ENCODE data around the gene ERVFRD-1. TPM values are rescaled to one million over a fixed set of nuclear protein-coding genes. Genes with fewer than 3 reads are reported as not detected.

ERVFRD-1 gene
- total RNA-seq, 2 donors from 2014 or later, result not detected

DNA sequence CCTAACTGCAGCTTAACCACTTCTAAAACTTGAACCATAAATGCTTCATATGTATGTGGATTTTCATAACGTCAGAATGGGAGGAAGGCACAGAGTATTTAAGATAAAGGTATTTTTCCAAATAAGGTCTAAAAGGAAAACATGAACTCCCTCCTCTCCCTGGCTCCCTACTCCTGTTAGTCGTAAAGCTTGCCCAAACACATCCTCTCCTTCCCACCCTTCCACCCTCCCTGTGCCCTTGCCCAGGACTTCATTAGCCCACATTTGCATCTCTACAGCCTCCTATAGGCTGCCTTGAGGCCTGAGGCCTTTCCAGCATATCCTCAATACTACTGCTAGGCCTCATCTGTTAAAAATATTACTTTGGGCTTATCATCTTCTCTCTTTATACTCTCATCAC is 35.0 kb downstream of the ERVFRD-1 start:
- ATAC-seq (ENCODE audit: insufficient number of reproducible peaks, low FRiP score, low read depth) (no peak), DNase-seq (ENCODE audit: low spot score) (no peak)
- TF ChIP-seq, protein P1, sequence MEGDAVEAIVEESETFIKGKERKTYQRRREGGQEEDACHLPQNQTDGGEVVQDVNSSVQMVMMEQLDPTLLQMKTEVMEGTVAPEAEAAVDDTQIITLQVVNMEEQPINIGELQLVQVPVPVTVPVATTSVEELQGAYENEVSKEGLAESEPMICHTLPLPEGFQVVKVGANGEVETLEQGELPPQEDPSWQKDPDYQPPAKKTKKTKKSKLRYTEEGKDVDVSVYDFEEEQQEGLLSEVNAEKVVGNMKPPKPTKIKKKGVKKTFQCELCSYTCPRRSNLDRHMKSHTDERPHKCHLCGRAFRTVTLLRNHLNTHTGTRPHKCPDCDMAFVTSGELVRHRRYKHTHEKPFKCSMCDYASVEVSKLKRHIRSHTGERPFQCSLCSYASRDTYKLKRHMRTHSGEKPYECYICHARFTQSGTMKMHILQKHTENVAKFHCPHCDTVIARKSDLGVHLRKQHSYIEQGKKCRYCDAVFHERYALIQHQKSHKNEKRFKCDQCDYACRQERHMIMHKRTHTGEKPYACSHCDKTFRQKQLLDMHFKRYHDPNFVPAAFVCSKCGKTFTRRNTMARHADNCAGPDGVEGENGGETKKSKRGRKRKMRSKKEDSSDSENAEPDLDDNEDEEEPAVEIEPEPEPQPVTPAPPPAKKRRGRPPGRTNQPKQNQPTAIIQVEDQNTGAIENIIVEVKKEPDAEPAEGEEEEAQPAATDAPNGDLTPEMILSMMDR (IDR thresholded peaks at IDR 0.05), result no peak
- Histone ChIP-seq H3K4me1 (ENCODE audit: control insufficient read depth in 1 of 2, low read depth in 2 of 2) (no peaks in the 10 kb centered on the region), H3K27me3 (replicated peaks; ENCODE audit: insufficient read depth) (no peaks in the 10 kb centered on the region), H3K9me3 (no peaks in the 10 kb centered on the region), H3K4me3 (no peak overlapping the region), H3K27ac (no peak overlapping the region), H3K36me3 (no peaks in the 10 kb centered on the region)

DNA sequence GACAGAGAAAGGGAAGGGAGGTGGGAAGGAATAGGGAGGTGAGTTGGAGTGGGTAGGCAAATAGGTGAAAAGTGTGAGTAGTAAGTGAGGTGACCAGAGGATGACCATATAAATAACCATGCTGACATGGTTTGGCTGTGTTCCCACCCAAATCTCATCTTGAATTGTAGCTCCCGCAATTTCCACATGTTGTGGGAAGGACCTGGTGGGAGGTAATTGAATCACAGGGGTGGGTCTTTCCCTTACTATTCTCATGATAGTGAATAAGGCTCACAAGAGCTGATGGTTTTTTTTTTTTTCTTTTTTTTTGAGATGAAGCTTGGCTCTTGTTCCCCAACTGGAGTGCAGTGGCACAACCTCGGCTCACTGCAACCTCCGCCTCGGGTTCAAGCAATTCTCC is 39.4 kb downstream of the ERVFRD-1 start:
- DNase-seq (ENCODE audit: low spot score), result no peak
- no peaks in the 10 kb centered on the region for H3K27me3 ChIP-seq (replicated peaks; ENCODE audit: insufficient read depth)
- no peaks in the 10 kb centered on the region for H3K9me3 ChIP-seq
- H3K36me3 ChIP-seq, result no peaks in the 10 kb centered on the region
- ATAC-seq (ENCODE audit: insufficient number of reproducible peaks, low FRiP score, low read depth), result no peak
- no peak overlapping the region for H3K4me3 ChIP-seq
- no peaks in the 10 kb centered on the region for H3K4me1 ChIP-seq (ENCODE audit: control insufficient read depth in 1 of 2, low read depth in 2 of 2)
- no peak overlapping the region for H3K27ac ChIP-seq
- TF ChIP-seq, protein P1 (IDR thresholded peaks at IDR 0.05), result no peak

DNA sequence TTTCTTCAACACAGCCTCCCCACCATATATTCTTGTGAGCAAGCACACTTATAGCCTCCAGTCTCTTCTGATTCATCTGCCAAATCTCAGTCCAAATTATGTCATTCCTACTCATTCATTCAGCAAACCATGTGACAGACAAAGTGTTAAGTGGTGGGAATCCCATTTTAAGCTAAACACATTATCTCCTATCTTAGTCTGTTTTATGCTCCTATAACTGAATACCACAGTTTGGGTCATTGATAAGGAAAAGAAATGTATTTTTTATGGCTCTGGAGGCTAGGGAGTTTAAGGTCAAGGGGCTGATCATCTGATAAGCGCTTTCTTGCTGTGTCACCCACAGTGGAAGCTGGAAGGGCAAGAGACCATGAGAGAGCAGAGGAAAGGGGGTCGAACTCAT is 41.8 kb downstream of the ERVFRD-1 start:
- no peak overlapping the region for H3K27ac ChIP-seq
- no peaks in the 10 kb centered on the region for H3K4me1 ChIP-seq (ENCODE audit: control insufficient read depth in 1 of 2, low read depth in 2 of 2)
- H3K4me3 ChIP-seq, result no peak overlapping the region
- no peaks in the 10 kb centered on the region for H3K9me3 ChIP-seq
- ATAC-seq (ENCODE audit: insufficient number of reproducible peaks, low FRiP score, low read depth), result no peak
- no peak for DNase-seq (ENCODE audit: low spot score)
- no peaks in the 10 kb centered on the region for H3K27me3 ChIP-seq (replicated peaks; ENCODE audit: insufficient read depth)
- TF ChIP-seq, protein P1 (IDR thresholded peaks at IDR 0.05), result no peak
- no peaks in the 10 kb centered on the region for H3K36me3 ChIP-seq

DNA sequence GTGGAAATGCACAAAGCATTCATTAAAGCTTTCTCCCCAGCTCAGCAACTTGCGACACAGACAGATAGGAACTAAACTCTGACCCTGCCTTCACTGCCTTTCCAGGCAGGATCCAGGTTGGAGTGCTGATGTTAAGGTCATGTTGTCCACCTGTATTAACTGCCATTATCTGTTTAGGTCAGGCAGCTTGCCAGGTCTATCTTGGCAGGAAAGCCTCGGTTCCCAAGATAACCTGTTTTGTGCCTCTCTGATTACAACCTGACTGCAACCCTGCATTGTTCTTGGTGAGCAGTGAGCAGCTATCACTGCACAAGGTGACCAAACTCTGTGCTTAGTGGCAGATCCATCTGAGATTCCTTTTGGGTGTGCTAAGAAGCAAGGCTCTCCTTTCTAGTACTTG is 44.2 kb downstream of the ERVFRD-1 start:
- no peaks in the 10 kb centered on the region for H3K36me3 ChIP-seq
- H3K27ac ChIP-seq, result no peak overlapping the region
- H3K27me3 ChIP-seq (replicated peaks; ENCODE audit: insufficient read depth), result no peaks in the 10 kb centered on the region
- H3K4me3 ChIP-seq, result no peak overlapping the region
- TF ChIP-seq, protein P1 (IDR thresholded peaks at IDR 0.05), result no peak
- DNase-seq (ENCODE audit: low spot score) (no peak), ATAC-seq (ENCODE audit: insufficient number of reproducible peaks, low FRiP score, low read depth) (no peak)
- no peaks in the 10 kb centered on the region for H3K9me3 ChIP-seq
- H3K4me1 ChIP-seq (ENCODE audit: control insufficient read depth in 1 of 2, low read depth in 2 of 2), result no peaks in the 10 kb centered on the region

DNA sequence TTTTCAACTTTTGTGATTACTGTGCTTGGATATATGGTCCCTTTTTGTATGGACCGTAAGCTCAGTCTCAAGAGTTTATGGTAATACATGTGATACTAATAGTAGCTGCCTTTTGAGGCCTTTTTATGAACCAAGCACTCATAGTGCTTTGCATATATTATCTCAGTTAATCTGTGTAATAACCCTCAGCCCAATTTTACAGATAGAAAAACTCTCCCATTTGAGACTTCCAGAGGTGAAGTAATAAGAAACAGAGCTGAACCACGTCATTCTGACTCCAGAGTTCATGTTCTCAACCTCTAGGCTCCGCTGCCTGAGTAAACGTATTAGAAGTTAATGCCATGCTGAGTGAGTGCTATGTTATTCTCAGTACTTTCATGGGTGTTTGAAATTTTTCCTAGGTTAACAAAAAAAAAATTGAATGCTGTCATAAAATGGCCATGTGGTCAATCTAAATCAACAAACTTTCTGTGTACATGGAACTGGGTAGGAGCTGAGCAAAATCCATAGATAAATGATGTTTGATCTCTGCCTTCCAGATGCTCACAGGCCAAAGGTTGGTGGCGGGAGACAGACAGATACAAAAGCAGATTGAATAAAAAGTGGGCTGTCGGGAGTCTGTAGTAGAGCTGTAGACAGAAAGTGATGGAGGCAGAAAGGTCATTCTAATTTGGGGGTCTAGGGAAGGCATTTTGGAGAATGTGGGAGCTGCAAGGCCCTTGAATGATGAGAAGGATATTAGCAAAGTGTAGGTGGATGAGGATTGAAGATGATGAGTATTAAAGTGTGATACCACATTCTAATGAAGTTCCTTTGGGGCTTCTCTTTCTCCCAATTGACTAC is 44.8 kb downstream of the ERVFRD-1 start:
- no peak overlapping the region for H3K4me3 ChIP-seq
- H3K27ac ChIP-seq, result no peak overlapping the region
- H3K4me1 ChIP-seq (ENCODE audit: control insufficient read depth in 1 of 2, low read depth in 2 of 2), result no peaks in the 10 kb centered on the region
- DNase-seq (ENCODE audit: low spot score), result no peak
- TF ChIP-seq, protein P1 (IDR thresholded peaks at IDR 0.05), result no peak
- no peaks in the 10 kb centered on the region for H3K27me3 ChIP-seq (replicated peaks; ENCODE audit: insufficient read depth)
- H3K36me3 ChIP-seq, result no peaks in the 10 kb centered on the region
- no peaks in the 10 kb centered on the region for H3K9me3 ChIP-seq
- ATAC-seq (ENCODE audit: insufficient number of reproducible peaks, low FRiP score, low read depth), result no peak

Data from thoracic aorta (tissue), 2 donors.